ENCODE measurements around the gene PHF19. TPM values are rescaled to one million over a fixed set of nuclear protein-coding genes. Genes with fewer than 3 reads are reported as not detected.
A peak's percentile ranks its signal among the peaks of the same experiment; 100 is the strongest.

The PHF19 gene
- total and polyA plus RNA-seq, 2 of the 8 experiments (the other 6 are each of a cell fraction or from before 2014, with no cell fraction given) = 28.2 to 31.8 TPM

GRCh38 chr9:120855827-120856670 is 20.9 kb downstream of the PHF19 start:
- no peaks in the 10 kb centered on the region for H3K9me3 ChIP-seq (ENCODE audit: insufficient read depth in 2 of 2, low read depth in 1 of 2, low read length in 1 of 2)
- H3K23ac ChIP-seq (ENCODE audit: insufficient read length) = no peak overlapping the region
- H4K20me1 ChIP-seq (replicated peaks in 1 of 2; ENCODE audit: control insufficient read depth in 1 of 2, insufficient read depth in 2 of 2, low read length in 2 of 2) = no peaks in the 10 kb centered on the region
- H2AK5ac ChIP-seq (ENCODE audit: low read depth, low read length) = no peak overlapping the region
- H2BK120ac ChIP-seq (replicated peaks; ENCODE audit: low read depth, low read length) = no peak overlapping the region
- H2BK12ac ChIP-seq (ENCODE audit: low read depth, low read length) = no peak overlapping the region
- no peak overlapping the region for H3K9ac ChIP-seq (replicated peaks in 1 of 4; ENCODE audit: extremely low read depth in 1 of 4, low read depth in 3 of 4, low read length in 3 of 4)
- H2BK20ac ChIP-seq (ENCODE audit: low read length) = no peak overlapping the region
- H3K18ac ChIP-seq (ENCODE audit: extremely low read depth, low read length) = no peak overlapping the region
- no peak overlapping the region for H2AFZ ChIP-seq (ENCODE audit: low read length)
- H2BK15ac ChIP-seq (ENCODE audit: low read length) = no peak overlapping the region
- ChIA-PET POLR2A (ENCODE audit: partially characterized antibody) (interaction anchor here (1.2 to 11.0 kb wide), 5 partner anchors 10 to 126 kb away, joined by 3 to 61 read pairs (median 5); no protein-coding TSS in a partner anchor), CTCF (ENCODE audit: partially characterized antibody) (interaction anchor here (0.9 to 8.5 kb wide), 6 partner anchors 9 to 80 kb away, joined by 3 to 70 read pairs (median 3); no protein-coding TSS in a partner anchor)
- no peak overlapping the region for H4K5ac ChIP-seq (ENCODE audit: insufficient read length, low read depth, low read length)
- no peak overlapping the region for H2BK5ac ChIP-seq (ENCODE audit: low read depth, low read length)
- peak overlapping the region; percentile 65; the same call in 1 of the 2 replicates for H4K8ac ChIP-seq (ENCODE audit: extremely low read depth, insufficient read depth, low read length)
- DNase-seq (ENCODE audit: low read depth in 1 of 2, low spot score in 2 of 2) (no peak), FAIRE-seq (no peak)
- H3K4me2 ChIP-seq (ENCODE audit: insufficient read depth in 1 of 2, low read depth in 2 of 2, low read length in 2 of 2) = no peak overlapping the region
- no peak overlapping the region for H4K91ac ChIP-seq (replicated peaks; ENCODE audit: insufficient read length, low read length)
- no peak overlapping the region for H3K4me3 ChIP-seq (ENCODE audit: extremely low read depth in 1 of 4, insufficient read depth in 2 of 4, low read depth in 3 of 4, low read length in 4 of 4)
- peaks cover 0 to 16% (median 13%) of the 10 kb centered on the region in 4 experiments; a peak in 6 of 7 replicates for H3K4me1 ChIP-seq (replicated peaks in 1 of 4; ENCODE audit: control insufficient read depth in 3 of 4, insufficient read depth in 4 of 4, low read length in 3 of 4)
- no peak for TF ChIP-seq TEAD4 (IDR thresholded peaks at IDR 0.05; ENCODE audit: low read depth, low read length)
- TF ChIP-seq SUZ12 (IDR thresholded peaks at IDR 0.05; ENCODE audit: low read length) = no peak
- TF ChIP-seq POLR2A (IDR thresholded peaks at IDR 0.05; ENCODE audit: control extremely low read depth in 1 of 2, low read depth in 2 of 2, low read length in 2 of 2) = no peak
- TF ChIP-seq TAF7 (optimal IDR thresholded peaks at IDR 0.05; ENCODE audit: borderline replicate concordance, low read depth, low read length) = no peak
- no peak for TF ChIP-seq RAD21 (IDR thresholded peaks at IDR 0.05 in 1 of 2, conservative IDR thresholded peaks at IDR 0.05 in 1 of 2; ENCODE audit: low read depth in 2 of 2, low read length in 2 of 2)
- TF ChIP-seq HDAC2 (IDR thresholded peaks at IDR 0.05; ENCODE audit: borderline replicate concordance in 1 of 2, low read depth in 2 of 2, low read length in 2 of 2) = no peak
- TF ChIP-seq CEBPB (IDR thresholded peaks at IDR 0.05; ENCODE audit: low read depth, low read length) = no peak
- TF ChIP-seq FOSL1 (IDR thresholded peaks at IDR 0.05; ENCODE audit: insufficient read depth, low read depth, low read length) = no peak
- TF ChIP-seq JUN (IDR thresholded peaks at IDR 0.05; ENCODE audit: low read depth, low read length) = no peak
- TF ChIP-seq MAX (IDR thresholded peaks at IDR 0.05) = no peak
- no peaks in the 10 kb centered on the region; a peak in 1 of 7 replicates for H3K27me3 ChIP-seq (replicated peaks in 1 of 4; ENCODE audit: control insufficient read depth in 3 of 4, extremely low read depth in 1 of 4, insufficient read depth in 3 of 4, low read length in 3 of 4)
- H3K14ac ChIP-seq (ENCODE audit: insufficient read length) = no peak overlapping the region
- H3K36me3 ChIP-seq (ENCODE audit: control insufficient read depth in 2 of 4, insufficient read depth in 4 of 4, low read length in 3 of 4) = peaks cover 0 to 24% (median 3%) of the 10 kb centered on the region in 4 experiments; a peak in 3 of 8 replicates
- H3K27ac ChIP-seq (ENCODE audit: low read depth, low read length) = no peak overlapping the region
- no peaks in the 10 kb centered on the region for H3K23me2 ChIP-seq (ENCODE audit: low read depth, low read length)
- H3K4ac ChIP-seq (replicated peaks; ENCODE audit: insufficient read length, low read depth, low read length) = no peak overlapping the region
- 87% methylated on average over 6 of the region's 7 CpGs; no CpG with 5 or more reads in 1 of the 2 experiments for WGBS, 2 experiments (ENCODE audit: extremely low coverage in 1 of 2, insufficient coverage in 1 of 2, insufficient read length in 1 of 2, insufficient replicate concordance in 2 of 2, low coverage in 1 of 2, low lambda C conversion rate in 2 of 2, missing lambda C conversion rate in 1 of 2)
- H3K56ac ChIP-seq (replicated peaks; ENCODE audit: insufficient read length, low read depth, low read length) = no peak overlapping the region
- no peaks in the 10 kb centered on the region for H3K79me2 ChIP-seq (ENCODE audit: control insufficient read depth in 1 of 2, insufficient read depth in 2 of 2, low read length in 2 of 2)
- H3K79me1 ChIP-seq (ENCODE audit: low read depth, low read length) = no peaks in the 10 kb centered on the region
